SK-N-SH (cell line): ENCODE results near the gene PWP1.

Experiments
- ELF1 ChIP-seq: IDR thresholded peaks from 2 replicates; pipeline ENCODE4 v1.4.0; 2012
- EP300 ChIP-seq, 2 experiments: IDR thresholded peaks; 2 replicates each; pipeline versions ENCODE4 v1.4.0 to v1.6.1; 2012; ENCODE audit warnings: borderline replicate concordance in 1 of 2, low read depth in 1 of 2, low read length in 1 of 2
- EZH2phosphoT487 ChIP-seq: fragments of 200-600 bp; sonication (generic); IDR thresholded peaks from 2 replicates; pipeline ENCODE4 v1.6.1; 2017; ENCODE audit warnings: low read depth, mixed run types, mild to moderate bottlenecking, antibody characterized with exemption, moderate library complexity, borderline replicate concordance
- RAD21 ChIP-seq: IDR thresholded peaks from 2 replicates; pipeline ENCODE4 v1.6.1; 2012; ENCODE audit warnings: mild to moderate bottlenecking, low read length
- TF ChIP-seq, protein P1 (sequence below): fragments of 200-600 bp; sonication (generic); IDR thresholded peaks from 2 replicates; pipeline ENCODE4 v1.6.1; 2017; ENCODE audit warnings: antibody characterized with exemption, mild to moderate bottlenecking, moderate library complexity

DNA sequence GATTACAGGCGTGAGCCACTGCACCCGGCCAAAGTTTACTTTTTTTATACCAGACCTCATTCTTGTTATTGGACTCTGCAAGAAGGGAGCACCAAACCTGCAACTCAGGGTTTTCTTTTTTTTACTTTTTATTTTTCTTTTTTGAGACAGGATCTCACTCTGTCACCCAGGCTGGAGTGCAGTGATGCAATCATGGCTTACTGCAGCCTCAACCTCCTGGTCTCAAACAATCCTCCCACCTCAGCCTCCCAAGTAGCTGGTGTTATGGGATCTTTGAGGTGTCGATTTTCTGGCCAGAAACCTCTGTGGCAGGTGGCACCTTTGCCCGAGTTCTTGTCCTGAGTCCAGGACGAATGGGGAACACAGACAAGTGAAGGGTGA is 4.2 kb upstream of the PWP1 start:
- TF ChIP-seq EZH2phosphoT487 (no peak), EP300 (IDR thresholded peaks at IDR 0.05; ENCODE audit: borderline replicate concordance in 1 of 2, low read depth in 1 of 2, low read length in 1 of 2) (no peak), RAD21 (no peak), ELF1 (no peak)
- TF ChIP-seq, protein P1, sequence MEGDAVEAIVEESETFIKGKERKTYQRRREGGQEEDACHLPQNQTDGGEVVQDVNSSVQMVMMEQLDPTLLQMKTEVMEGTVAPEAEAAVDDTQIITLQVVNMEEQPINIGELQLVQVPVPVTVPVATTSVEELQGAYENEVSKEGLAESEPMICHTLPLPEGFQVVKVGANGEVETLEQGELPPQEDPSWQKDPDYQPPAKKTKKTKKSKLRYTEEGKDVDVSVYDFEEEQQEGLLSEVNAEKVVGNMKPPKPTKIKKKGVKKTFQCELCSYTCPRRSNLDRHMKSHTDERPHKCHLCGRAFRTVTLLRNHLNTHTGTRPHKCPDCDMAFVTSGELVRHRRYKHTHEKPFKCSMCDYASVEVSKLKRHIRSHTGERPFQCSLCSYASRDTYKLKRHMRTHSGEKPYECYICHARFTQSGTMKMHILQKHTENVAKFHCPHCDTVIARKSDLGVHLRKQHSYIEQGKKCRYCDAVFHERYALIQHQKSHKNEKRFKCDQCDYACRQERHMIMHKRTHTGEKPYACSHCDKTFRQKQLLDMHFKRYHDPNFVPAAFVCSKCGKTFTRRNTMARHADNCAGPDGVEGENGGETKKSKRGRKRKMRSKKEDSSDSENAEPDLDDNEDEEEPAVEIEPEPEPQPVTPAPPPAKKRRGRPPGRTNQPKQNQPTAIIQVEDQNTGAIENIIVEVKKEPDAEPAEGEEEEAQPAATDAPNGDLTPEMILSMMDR = no peak
